ENCODE measurements around the gene BZW2. TPM values are rescaled to one million over a fixed set of nuclear protein-coding genes. Genes with fewer than 3 reads are reported as not detected.

BZW2 gene
- total RNA-seq, 1 experiment from 2014 or later, result 85.4 TPM

- Mint-ChIP-seq H3K27ac (ENCODE audit: low read depth, unreplicated experiment) (no peak overlapping the region), H3K36me3 (ENCODE audit: insufficient read depth, unreplicated experiment) (no peaks in the 10 kb centered on the region), H3K4me3 (ENCODE audit: unreplicated experiment) (no peak overlapping the region), H3K9me3 (ENCODE audit: unreplicated experiment) (no peaks in the 10 kb centered on the region), H3K4me1 (ENCODE audit: insufficient read depth, unreplicated experiment) (peaks cover under 1% of the 10 kb centered on the region), H3K27me3 (ENCODE audit: insufficient read depth, unreplicated experiment) (no peaks in the 10 kb centered on the region)
- CTCF ChIA-PET, result interaction anchor here (1.3 to 1.8 kb wide), 3 partner anchors 10 to 34 kb away, joined by 4 to 5 read pairs (median 5); no protein-coding TSS in a partner anchor
- BruUV-seq (replicated peaks), result no TSS peak
- TF ChIP-seq CTCF (IDR thresholded peaks at IDR 0.05; ENCODE audit: unreplicated experiment), result no peak
- intact Hi-C loops (cut with micrococcal nuclease), result no loop called here
- POLR2A ChIA-PET, result interaction anchor here (0.7 to 1.2 kb wide), 2 partner anchors 12 to 1498 kb away, joined by 3 to 4 read pairs; no protein-coding TSS in a partner anchor
- no peak for DNase-seq (ENCODE audit: unreplicated experiment)
These were observed 82.8 kb downstream of the BZW2 start for GRCh38 chr7:16728811-16729210.

GRCh38 chr7:16729541-16729940, 83.6 kb downstream of the BZW2 start:
- no TSS peak for BruUV-seq (replicated peaks)
- DNase-seq (ENCODE audit: unreplicated experiment), result no peak
- H3K4me3 Mint-ChIP-seq (ENCODE audit: unreplicated experiment), result no peak overlapping the region
- ChIA-PET POLR2A (interaction anchor here (0.8 kb wide), 1 partner anchor 34 kb away, joined by 3 read pairs; no protein-coding TSS in a partner anchor), CTCF (interaction anchor here (0.6 to 1.8 kb wide), 5 partner anchors 9 to 334 kb away, joined by 3 to 5 read pairs (median 4); no protein-coding TSS in a partner anchor)
- peaks cover 8% of the 10 kb centered on the region for H3K4me1 Mint-ChIP-seq (ENCODE audit: insufficient read depth, unreplicated experiment)
- H3K36me3 Mint-ChIP-seq (ENCODE audit: insufficient read depth, unreplicated experiment), result no peaks in the 10 kb centered on the region
- no peak overlapping the region for H3K27ac Mint-ChIP-seq (ENCODE audit: low read depth, unreplicated experiment)
- intact Hi-C loops (cut with micrococcal nuclease), result no loop called here
- H3K9me3 Mint-ChIP-seq (ENCODE audit: unreplicated experiment), result no peaks in the 10 kb centered on the region
- H3K27me3 Mint-ChIP-seq (ENCODE audit: insufficient read depth, unreplicated experiment), result no peaks in the 10 kb centered on the region
- TF ChIP-seq CTCF (IDR thresholded peaks at IDR 0.05; ENCODE audit: unreplicated experiment), result no peak

GRCh38 chr7:16730937-16731336, 85.0 kb downstream of the BZW2 start:
- CTCF ChIA-PET, result interaction anchor here (0.7 kb wide), 1 partner anchor 11 kb away, joined by 5 read pairs; no protein-coding TSS in a partner anchor
- peaks cover 12% of the 10 kb centered on the region for H3K4me1 Mint-ChIP-seq (ENCODE audit: insufficient read depth, unreplicated experiment)
- DNase-seq (ENCODE audit: unreplicated experiment), result no peak
- H3K36me3 Mint-ChIP-seq (ENCODE audit: insufficient read depth, unreplicated experiment), result no peaks in the 10 kb centered on the region
- H3K27me3 Mint-ChIP-seq (ENCODE audit: insufficient read depth, unreplicated experiment), result no peaks in the 10 kb centered on the region
- no peak overlapping the region for H3K4me3 Mint-ChIP-seq (ENCODE audit: unreplicated experiment)
- TF ChIP-seq CTCF (IDR thresholded peaks at IDR 0.05; ENCODE audit: unreplicated experiment), result no peak
- POLR2A ChIA-PET, result no interaction called here
- H3K27ac Mint-ChIP-seq (ENCODE audit: low read depth, unreplicated experiment), result no peak overlapping the region
- intact Hi-C loops (cut with micrococcal nuclease), result no loop called here
- no peaks in the 10 kb centered on the region for H3K9me3 Mint-ChIP-seq (ENCODE audit: unreplicated experiment)
- BruUV-seq (replicated peaks), result no TSS peak

- H3K9me3 Mint-ChIP-seq (ENCODE audit: unreplicated experiment), result no peaks in the 10 kb centered on the region
- CTCF ChIA-PET, result no interaction called here
These were observed 86.8 kb downstream of the BZW2 start for GRCh38 chr7:16732828-16733227.

More at GRCh38 chr7:16732828-16733227, 86.8 kb downstream of the BZW2 start:
- no peak for DNase-seq (ENCODE audit: unreplicated experiment)
- H3K4me1 Mint-ChIP-seq (ENCODE audit: insufficient read depth, unreplicated experiment), result peaks cover 12% of the 10 kb centered on the region
- no peaks in the 10 kb centered on the region for H3K36me3 Mint-ChIP-seq (ENCODE audit: insufficient read depth, unreplicated experiment)
- BruUV-seq (replicated peaks), result no TSS peak
- POLR2A ChIA-PET, result no interaction called here
- no peak overlapping the region for H3K27ac Mint-ChIP-seq (ENCODE audit: low read depth, unreplicated experiment)
- no peak overlapping the region for H3K4me3 Mint-ChIP-seq (ENCODE audit: unreplicated experiment)
- H3K27me3 Mint-ChIP-seq (ENCODE audit: insufficient read depth, unreplicated experiment), result no peaks in the 10 kb centered on the region
- no peak for TF ChIP-seq CTCF (IDR thresholded peaks at IDR 0.05; ENCODE audit: unreplicated experiment)
- intact Hi-C loops (cut with micrococcal nuclease), result no loop called here
